Spinal cord (tissue), 10 donors: ENCODE results near the gene MAB21L1. TPM values are rescaled to one million over a fixed set of nuclear protein-coding genes. Genes with fewer than 3 reads are reported as not detected.
A peak's percentile ranks its signal among the peaks of the same experiment; 100 is the strongest.

Experiments used
- DNase-seq, 6 donors: peaks; one replicate each; pipeline versions ENCODE4 v3.0.0 to v3.0.0-alpha.2; 2013 to 2015; ENCODE audit warnings: low spot score in 6 of 6, low read depth in 4 of 6
- H3K27ac ChIP-seq: one replicate; pipeline ENCODE4 v1.5.1; 2013; ENCODE audit warnings: low read depth, low read length, control low read depth
- H3K27me3 ChIP-seq: one replicate; pipeline ENCODE4 v1.6.1; 2013; ENCODE audit warnings: low read length; ENCODE audit not compliant: control insufficient read depth, insufficient read depth
- H3K36me3 ChIP-seq: one replicate; pipeline ENCODE4 v1.6.1; 2013; ENCODE audit warnings: low read length; ENCODE audit not compliant: control insufficient read depth, insufficient read depth
- H3K4me1 ChIP-seq: one replicate; pipeline ENCODE4 v1.6.1; 2013; ENCODE audit warnings: low read length; ENCODE audit not compliant: control insufficient read depth, insufficient read depth
- H3K4me3 ChIP-seq: one replicate; pipeline ENCODE4 v1.5.1; 2013; ENCODE audit warnings: low read depth, low read length, control low read depth
- H3K9me3 ChIP-seq: one replicate; pipeline ENCODE4 v1.6.1; 2013; ENCODE audit warnings: low read length; ENCODE audit not compliant: control insufficient read depth, insufficient read depth
- WGBS: methylation state at CpG from one replicate; pipeline ENCODE4 v1.1.5; 2013; ENCODE audit warnings: missing lambda C conversion rate; ENCODE audit not compliant: insufficient coverage; 5-methylcytosine and 5-hydroxymethylcytosine counted together
- long read RNA-seq, 4 donors: transcript quantifications; one replicate each; lab custom pipeline, GENCODE V29; 2026
- polyA plus RNA-seq, 2 donors: library from polyadenylated mRNA; unstranded; fragments of 120-200 nt; gene quantifications; one replicate each; pipeline ENCODE4 v1.2.1, GENCODE V29; 2013; ENCODE audit not compliant: insufficient read length in 2 of 2
- total RNA-seq, 2 donors: library from RNA; depleted of rRNA in 1 of 2; stranded (reverse); fragments of 120-200 nt in 1 of 2; fragments of >200 nt in 1 of 2; gene quantifications; one replicate each; pipeline versions ENCODE4 v1.2.3 to v1.2.4, GENCODE V29; 2013 to 2014
- donor health status: healthy.

MAB21L1 gene
- total RNA-seq (10 to 100 TPM in 1 of 2 donors, 1 to 10 TPM in 1; 3.7 to 12.5 TPM), polyA plus RNA-seq (10 to 100 TPM; 24.1 to 24.7 TPM)
- long read RNA-seq, donor 1, transcript MAB21L1-201 (1 exons, 3,028 nt), result major isoform, 30 of 30 reads
- long read RNA-seq, donor 1, partial matches to known transcripts, result 0 of 30 reads
- long read RNA-seq, donor 1, other reads (novel, unspliced or antisense), result 0 of 30 reads
- long read RNA-seq, donor 2, transcript MAB21L1-201 (1 exons, 3,028 nt), result major isoform, 6 of 6 reads
- long read RNA-seq, donor 2, partial matches to known transcripts, result 0 of 6 reads
- long read RNA-seq, donor 2, other reads (novel, unspliced or antisense), result 0 of 6 reads
- long read RNA-seq, donor 3, transcript MAB21L1-201 (1 exons, 3,028 nt), result major isoform, 11 of 11 reads
- long read RNA-seq, donor 3, partial matches to known transcripts, result 0 of 11 reads
- long read RNA-seq, donor 3, other reads (novel, unspliced or antisense), result 0 of 11 reads
- long read RNA-seq, donor 4, result 0 reads

DNA sequence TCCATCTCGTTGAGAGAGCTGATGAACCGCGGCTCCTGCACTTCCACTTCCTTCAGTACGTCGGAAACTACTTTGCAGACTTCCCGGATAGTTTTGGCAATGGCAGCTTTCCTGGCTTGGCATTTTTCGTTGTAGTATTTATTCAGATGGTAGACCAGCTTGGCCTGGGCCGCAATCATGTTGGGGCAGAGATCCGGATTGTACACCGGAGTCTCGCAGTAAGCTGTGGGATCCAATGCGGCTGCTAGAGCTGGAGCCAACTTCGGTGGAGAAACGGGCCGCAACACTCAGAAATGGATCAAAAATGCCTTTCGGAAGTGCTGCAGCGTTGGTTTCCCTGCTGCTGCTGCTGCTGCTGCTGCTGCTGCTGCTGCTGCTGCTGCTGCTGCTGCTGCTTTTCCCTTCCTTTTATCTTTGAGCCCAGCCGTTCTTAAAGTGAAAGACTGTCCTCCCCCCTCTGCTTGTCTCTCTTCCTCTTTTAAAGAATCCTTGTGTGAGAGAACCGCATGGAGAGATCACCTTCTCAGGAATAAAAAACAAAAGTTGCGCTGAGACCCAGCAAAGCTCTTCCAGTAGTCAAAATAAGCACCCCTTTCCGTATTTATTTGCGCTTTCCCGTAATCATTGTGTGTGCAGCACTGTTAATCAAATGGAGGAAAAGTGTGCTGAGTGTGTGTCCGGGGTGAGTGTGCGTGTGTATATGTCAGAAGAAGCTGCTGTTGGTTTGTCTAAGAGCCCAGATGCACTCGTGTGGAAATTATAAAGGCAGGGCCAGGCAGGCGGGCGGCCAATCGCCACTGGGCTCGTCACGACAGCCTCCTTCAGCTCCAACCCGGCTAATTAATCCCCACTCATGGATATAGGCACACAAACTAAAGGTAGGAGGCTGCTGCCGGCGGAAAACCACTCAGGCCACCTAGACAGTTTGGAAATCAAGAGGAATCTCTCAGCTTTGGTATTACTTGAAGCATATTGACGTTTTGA lies at the start of gene MAB21L1:
TSS of gene MAB21L1 (minus strand) at position 730 of the 984 bp plus-strand sequence. CDS start at position 179, 551 bp downstream.
- Histone ChIP-seq H3K4me1 (peaks cover 17% of the 10 kb centered on the region), H3K4me3 (peak within 1 kb of the TSS; percentile 58), H3K36me3 (peaks cover 14% of the 10 kb centered on the region), H3K27me3 (peaks cover 52% of the 10 kb centered on the region), H3K9me3 (no peaks in the 10 kb centered on the region), H3K27ac (peak within 1 kb of the TSS; percentile 53)
- 41% methylated on average over 26 of the region's 35 CpGs for WGBS
- peak in 3 of 6 donors; percentile 68 to 97 (median 79) for DNase-seq

DNA sequence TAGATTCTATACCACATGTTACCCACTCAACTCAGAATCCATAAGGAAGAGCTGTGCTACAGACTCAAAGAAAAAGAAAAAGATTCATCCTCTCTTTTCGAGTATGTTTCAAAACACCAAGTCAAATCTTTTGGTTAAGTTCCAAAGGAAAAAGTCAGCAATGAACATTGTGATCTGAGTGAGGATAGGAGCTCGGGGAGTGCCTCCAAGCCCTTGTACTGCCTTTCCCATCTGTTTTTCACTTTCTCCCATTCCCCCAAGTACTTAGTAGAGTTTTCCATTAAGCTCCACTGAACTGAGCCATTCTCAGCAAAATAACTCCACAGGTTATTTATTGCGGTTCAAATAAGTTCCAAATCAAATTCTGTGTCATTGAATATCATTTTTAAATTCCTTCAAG lies 47.7 kb upstream of the MAB21L1 start:
- H3K27me3 ChIP-seq, result no peaks in the 10 kb centered on the region
- peak in 1 of 6 donors; percentile 35 for DNase-seq
- 100% methylated on average over 1 of the region's 3 CpGs for WGBS
- no peaks in the 10 kb centered on the region for H3K9me3 ChIP-seq
- no peak overlapping the region for H3K4me3 ChIP-seq
- H3K4me1 ChIP-seq, result peaks cover 5% of the 10 kb centered on the region
- peaks cover 11% of the 10 kb centered on the region for H3K36me3 ChIP-seq
- H3K27ac ChIP-seq, result no peak overlapping the region

DNA sequence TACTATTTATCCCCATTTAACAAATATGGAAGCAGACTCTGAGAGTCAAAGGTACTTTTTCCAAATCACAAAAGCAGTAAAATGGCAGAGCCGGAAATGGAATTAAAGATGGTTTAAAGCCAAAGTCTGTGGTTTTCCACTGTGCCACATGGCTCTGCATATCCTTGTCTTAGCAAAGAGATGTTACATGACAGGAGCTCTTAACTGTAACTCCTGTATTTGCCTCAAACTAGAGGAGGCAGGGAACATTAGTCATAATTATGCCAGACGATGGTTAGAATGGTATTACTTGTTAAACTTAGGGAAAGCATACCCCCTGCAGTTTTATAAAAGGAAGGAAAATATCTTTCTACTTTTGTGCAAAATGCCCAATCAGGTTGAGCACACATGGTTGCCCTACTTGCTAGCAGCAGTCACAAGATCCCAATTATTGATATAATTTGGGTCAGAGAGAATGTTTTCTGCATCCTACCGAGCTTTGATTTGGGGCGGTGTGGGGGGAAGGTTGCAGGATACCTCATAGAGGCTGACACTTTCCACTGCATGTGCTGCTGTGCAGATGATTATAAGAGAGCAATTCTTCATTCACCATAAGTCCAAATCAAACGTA lies 42.0 kb upstream of the MAB21L1 start:
- no peaks in the 10 kb centered on the region for H3K4me1 ChIP-seq
- H3K4me3 ChIP-seq, result no peak overlapping the region
- DNase-seq, result no peak
- no peak overlapping the region for H3K27ac ChIP-seq
- no peaks in the 10 kb centered on the region for H3K9me3 ChIP-seq
- WGBS, result 86% methylated on average over 1 of the region's 5 CpGs
- no peaks in the 10 kb centered on the region for H3K27me3 ChIP-seq
- no peaks in the 10 kb centered on the region for H3K36me3 ChIP-seq

DNA sequence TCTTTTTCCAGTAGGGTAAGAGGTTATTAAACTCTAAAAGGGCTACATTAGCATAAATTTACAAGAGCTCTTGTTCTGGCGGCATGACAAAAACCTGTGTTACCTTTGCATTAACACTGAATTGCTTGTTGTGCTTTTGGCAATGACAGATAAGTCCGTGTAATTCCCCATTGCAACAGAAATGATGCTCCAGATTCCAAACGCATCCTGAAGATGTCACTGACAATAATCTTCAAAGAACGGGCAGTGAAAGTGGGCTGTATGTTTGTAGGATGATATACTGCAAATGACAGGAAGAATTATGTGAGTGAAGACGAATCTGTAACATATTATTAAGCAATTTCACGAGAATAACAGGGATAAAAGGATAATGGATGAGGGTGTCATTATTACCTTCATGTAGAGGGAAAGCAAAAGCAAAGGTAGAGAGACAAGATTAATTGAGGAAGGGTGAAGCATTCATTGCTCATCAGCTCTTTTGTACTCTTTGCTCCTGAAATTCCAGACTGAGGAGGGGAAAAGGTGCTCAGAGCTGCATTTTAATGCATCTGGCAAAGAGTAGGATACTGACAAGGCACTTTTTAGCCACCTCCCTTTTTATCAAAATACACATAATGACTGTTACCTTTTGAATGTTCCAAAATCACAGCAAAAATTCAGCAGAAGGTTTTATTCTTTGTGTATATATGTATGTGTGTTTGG lies 38.5 kb upstream of the MAB21L1 start:
- no peak overlapping the region for H3K4me3 ChIP-seq
- H3K4me1 ChIP-seq, result no peaks in the 10 kb centered on the region
- no peaks in the 10 kb centered on the region for H3K36me3 ChIP-seq
- WGBS, result 50% methylated on average over 1 of the region's 6 CpGs
- no peaks in the 10 kb centered on the region for H3K27me3 ChIP-seq
- DNase-seq, result peak in 1 of 6 donors; percentile 76
- H3K9me3 ChIP-seq, result no peaks in the 10 kb centered on the region
- H3K27ac ChIP-seq, result no peak overlapping the region

DNA sequence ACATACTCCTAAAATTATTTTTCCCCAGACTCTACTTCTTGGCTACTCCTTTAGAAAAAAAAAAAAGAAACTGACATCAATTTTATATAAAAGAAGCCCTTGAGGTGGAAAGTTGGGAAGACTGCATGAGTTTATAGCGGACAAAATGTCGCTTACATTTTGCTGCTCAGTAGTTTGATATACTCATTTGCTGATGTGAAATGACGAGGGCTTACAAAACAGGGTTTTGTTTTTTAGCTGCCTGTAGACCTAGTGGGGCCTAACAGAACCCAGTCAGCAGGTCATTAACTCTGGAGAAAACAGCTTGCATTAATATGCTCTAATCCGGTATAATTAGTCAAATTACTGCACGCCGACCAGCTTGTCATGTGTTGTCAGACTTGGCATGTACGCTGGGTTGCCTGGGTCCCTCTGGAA lies 37.6 kb upstream of the MAB21L1 start:
- Histone ChIP-seq H3K36me3 (no peaks in the 10 kb centered on the region), H3K9me3 (no peaks in the 10 kb centered on the region), H3K27me3 (no peaks in the 10 kb centered on the region), H3K4me1 (no peaks in the 10 kb centered on the region), H3K4me3 (no peak overlapping the region), H3K27ac (no peak overlapping the region)
- WGBS, result 83% methylated on average over 1 of the region's 7 CpGs
- DNase-seq, result peak in 2 of 6 donors; percentile 57 to 67

DNA sequence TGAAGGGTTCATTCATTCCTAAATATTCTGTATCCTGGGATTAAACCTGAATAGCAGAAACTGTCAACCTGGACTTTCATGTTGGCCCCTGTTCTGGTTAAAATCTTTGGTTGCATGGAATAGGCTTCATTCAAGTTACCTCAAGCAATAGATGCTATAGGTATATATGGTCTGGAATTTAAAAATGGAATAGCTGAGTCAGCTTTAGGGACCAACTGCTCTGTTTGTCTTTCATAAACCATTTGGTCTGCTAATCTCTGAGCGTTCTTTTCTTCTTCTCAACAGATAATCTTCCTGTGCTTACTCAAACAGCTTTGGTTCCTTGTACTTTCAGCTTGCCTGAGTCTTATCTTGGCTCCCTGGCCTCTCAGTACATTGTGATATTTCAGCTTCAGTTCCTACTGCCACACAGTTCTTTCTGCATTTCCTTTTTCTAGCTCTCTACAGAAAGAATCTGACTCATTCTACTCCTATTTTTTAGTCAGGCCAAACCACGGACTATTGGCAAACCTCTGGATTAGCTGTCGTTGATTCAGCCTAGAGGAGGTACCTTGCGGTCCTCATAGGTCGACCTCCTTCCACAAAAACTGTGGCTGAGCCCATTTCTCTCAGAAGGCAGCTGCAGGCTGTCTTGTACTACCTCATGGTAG lies 35.9 kb upstream of the MAB21L1 start:
- no peaks in the 10 kb centered on the region for H3K9me3 ChIP-seq
- H3K4me1 ChIP-seq, result no peaks in the 10 kb centered on the region
- H3K27ac ChIP-seq, result no peak overlapping the region
- DNase-seq, result no peak
- H3K27me3 ChIP-seq, result no peaks in the 10 kb centered on the region
- WGBS, result 86% methylated on average over 5 of the region's 5 CpGs
- H3K4me3 ChIP-seq, result no peak overlapping the region
- H3K36me3 ChIP-seq, result no peaks in the 10 kb centered on the region

DNA sequence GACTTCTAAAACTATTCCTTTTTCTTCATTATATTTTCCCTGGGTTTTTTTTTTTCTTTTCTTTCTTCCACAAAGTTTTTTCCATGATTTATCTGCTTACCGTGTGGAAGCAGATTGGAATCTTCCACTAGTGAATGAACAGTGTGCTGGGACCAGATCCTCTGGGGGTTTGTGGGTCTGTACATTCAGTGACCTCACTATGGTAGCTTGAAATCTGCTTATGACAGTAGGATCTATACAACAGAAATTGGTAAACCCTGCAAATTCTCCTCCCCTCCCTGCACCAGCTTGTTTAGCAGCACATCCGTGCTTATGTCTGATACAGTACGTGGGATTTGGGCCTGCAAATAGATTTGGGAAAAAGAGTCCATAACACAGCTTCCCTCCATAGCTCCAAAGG lies 26.0 kb upstream of the MAB21L1 start:
- peaks cover 2% of the 10 kb centered on the region for H3K4me1 ChIP-seq
- no peak for DNase-seq
- H3K27me3 ChIP-seq, result no peaks in the 10 kb centered on the region
- H3K36me3 ChIP-seq, result no peaks in the 10 kb centered on the region
- WGBS, result no CpG with 5 or more reads among the region's 3 CpGs
- no peaks in the 10 kb centered on the region for H3K9me3 ChIP-seq
- no peak overlapping the region for H3K4me3 ChIP-seq
- H3K27ac ChIP-seq, result no peak overlapping the region

DNA sequence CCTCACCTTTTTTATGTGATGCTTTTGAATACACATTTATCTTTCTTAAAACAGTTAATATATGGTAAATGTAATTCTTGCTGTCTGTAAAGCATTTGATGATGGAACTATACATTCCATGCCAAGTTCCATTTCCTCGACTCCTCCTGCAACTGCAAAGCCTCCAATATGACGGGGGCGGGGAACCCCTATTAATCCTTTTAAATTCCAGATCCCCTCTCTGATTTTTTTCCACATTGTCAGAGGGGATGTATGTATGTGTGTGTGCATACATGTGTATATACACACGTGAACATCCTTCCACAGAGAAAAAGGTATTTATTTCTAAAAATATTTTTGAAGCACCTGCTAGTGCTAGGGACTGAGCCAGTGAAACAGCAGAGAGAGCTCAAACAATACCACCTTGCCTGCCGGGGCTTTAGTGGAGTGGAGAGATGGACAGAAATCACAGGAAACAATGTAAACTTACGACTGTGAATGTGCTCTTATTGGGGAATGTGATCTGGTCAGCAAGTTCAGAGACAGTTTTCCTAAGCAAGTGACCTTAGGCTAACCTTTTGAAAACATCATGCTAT lies 25.3 kb upstream of the MAB21L1 start:
- H3K27me3 ChIP-seq, result no peaks in the 10 kb centered on the region
- 57% methylated on average over 1 of the region's 6 CpGs for WGBS
- peaks cover 2% of the 10 kb centered on the region for H3K4me1 ChIP-seq
- peak in 1 of 6 donors; percentile 41 for DNase-seq
- no peak overlapping the region for H3K27ac ChIP-seq
- no peaks in the 10 kb centered on the region for H3K9me3 ChIP-seq
- H3K4me3 ChIP-seq, result no peak overlapping the region
- no peaks in the 10 kb centered on the region for H3K36me3 ChIP-seq
